Activated T-helper 9 cell treated with anti-CD3 and anti-CD28 coated beads, Interleukin-2, amount 50 U/mL, for 16 hours (primary cell): ENCODE results near the gene TTF2.

Experiments
- DNase-seq: peaks from one replicate; pipeline ENCODE4 v3.0.0-alpha.2; 2020; ENCODE audit warnings: low read depth

TTF2 gene

DNA sequence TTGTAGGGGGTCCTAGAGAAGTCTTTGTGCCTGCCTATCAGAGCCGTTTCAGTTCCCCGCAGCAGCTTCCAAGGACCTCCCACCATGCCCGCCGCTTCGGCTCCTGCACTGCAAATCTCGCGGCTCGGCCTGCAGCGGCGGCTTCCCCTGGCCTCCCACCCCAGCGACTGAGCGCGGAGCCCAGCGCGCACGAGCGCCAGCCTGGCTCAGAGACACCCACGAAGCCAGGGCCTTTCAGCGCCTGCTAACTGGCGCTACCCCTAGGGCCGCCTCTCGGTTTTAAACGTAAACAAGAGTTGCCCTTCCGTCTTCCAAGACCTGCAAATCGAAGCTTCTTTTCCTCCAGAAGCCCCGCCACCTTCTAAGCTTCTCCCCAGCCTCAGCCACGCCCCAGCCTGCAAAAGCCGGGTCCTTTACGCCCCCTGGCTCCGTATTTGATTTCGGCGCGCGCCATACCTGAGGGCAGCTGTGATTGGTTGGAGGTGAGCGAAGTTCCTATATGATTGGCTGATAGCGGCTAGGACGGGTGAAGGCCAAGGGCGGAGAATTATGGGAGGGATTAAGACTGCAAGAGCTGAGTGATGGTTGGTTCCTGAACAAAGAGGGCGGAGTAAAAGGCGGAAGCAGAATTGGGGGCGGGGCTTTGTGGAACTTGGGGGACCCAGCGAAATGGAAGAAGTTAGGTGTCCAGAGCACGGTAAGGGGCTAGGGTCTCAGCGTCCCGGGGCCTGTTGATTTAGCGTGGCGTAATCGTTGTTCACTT is at the start of gene TTF2:
Gene TTF2, plus strand, starts transcription at position 649 of the 763 bp plus-strand sequence. Its CDS starts 21 bp downstream, at position 670.
- DNase-seq: peak; percentile 89

DNA sequence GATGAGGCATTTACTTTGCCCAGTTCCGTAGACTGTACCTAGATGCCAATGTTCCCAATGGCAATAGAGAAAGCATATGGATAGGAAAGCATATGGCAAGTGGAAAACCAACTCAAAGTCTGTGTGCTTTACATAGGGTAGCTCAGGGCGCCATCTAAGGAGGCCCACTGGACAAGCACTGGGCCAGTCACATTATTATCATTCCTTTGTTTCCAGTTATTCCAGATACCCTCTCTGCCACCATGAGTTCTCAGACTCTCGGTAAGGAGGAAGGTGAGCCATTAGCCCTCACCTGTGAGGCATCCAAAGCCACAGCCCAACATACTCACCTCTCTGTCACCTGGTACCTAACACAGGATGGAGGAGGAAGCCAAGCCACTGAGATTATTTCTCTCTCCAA is 48.8 kb upstream of the TTF2 start:
- DNase-seq: no peak

DNA sequence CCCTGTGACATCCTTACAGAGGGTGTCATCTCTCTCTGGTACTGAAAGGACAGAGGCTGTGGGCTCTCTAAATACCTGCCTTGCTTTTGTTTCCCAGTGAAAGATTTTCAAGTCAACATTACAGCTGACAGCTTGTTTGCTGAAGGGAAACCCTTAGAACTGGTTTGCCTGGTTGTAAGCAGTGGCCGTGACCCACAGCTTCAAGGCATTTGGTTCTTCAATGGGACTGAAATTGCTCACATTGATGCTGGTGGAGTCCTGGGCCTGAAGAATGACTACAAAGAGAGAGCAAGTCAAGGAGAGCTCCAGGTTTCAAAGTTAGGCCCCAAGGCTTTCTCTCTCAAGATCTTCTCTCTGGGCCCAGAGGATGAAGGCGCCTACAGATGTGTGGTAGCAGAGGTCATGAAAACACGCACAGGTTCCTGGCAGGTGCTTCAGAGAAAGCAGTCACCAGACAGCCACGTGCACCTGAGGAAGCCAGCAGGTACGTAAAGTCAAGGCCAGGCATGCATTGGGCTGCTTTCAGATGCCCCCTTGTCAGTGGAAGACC is 46.7 kb upstream of the TTF2 start:
- DNase-seq: no peak

DNA sequence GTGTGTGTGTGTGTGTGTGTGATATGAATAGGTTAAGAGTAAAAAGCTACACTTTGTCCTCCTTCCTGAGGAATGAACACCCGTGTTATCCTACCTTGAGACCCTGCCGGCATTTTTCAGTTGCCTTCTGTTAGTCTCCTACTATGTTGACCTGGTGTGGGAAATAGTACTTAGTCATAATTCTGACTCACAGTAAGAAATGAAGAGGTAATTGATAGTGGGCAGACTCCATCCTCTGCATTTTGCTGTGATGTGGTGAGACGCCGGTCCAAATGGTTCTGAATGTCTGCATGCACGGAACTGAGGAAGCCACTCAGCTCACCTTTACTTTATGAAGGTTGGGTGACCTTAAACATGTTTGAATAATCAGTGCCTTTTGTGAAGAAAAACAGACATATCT is 45.9 kb upstream of the TTF2 start:
- DNase-seq: no peak

DNA sequence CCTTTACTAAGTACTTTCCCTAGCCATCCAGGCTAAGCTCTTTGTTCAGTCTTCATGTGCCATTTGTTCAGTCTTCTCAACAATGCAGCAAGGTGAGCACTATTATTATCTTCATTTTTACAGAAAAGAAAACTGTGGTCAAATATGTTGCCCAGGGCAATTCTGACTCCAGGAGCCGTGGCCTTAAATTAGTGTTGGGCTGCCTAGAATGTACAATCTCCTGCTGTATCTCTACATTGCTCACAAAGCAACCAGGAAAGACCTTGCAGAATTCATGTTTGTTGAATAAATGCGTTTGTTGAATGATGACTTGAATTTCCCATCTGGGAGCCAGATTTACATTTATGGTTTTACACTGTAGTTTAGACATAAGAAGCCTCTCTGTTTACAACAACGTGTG is 44.4 kb upstream of the TTF2 start:
- DNase-seq: no peak

DNA sequence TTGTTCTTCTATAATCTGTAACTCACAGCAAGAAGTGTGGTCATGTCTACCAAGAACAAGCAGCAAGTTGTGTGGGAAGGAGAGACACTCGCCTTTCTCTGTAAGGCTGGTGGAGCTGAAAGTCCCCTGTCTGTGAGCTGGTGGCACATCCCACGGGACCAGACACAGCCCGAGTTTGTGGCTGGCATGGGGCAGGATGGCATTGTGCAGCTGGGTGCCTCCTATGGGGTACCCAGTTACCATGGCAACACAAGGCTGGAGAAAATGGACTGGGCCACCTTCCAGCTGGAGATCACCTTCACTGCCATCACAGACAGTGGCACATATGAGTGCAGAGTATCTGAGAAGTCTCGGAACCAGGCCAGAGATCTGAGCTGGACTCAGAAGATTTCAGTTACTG is 43.1 kb upstream of the TTF2 start:
- no peak for DNase-seq

DNA sequence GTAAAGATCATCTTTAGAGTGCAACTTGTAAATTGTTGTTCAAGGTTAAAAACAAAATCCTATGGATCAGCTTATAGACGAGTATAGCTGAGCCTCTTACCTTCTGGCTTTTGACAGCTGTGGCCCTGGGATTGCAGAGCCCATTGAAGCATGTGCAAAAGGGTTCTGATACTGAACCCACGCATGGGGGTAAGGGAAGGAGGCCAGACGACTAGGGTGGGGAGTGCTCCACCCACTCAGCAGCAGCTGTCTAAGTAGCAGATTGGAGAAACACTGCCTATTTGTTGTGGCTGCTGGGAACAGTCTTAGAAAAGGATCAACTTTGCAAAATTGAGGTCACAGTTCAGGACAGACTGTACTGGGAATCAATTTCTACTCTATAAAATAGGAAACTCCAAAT is 42.5 kb upstream of the TTF2 start:
- no peak for DNase-seq

DNA sequence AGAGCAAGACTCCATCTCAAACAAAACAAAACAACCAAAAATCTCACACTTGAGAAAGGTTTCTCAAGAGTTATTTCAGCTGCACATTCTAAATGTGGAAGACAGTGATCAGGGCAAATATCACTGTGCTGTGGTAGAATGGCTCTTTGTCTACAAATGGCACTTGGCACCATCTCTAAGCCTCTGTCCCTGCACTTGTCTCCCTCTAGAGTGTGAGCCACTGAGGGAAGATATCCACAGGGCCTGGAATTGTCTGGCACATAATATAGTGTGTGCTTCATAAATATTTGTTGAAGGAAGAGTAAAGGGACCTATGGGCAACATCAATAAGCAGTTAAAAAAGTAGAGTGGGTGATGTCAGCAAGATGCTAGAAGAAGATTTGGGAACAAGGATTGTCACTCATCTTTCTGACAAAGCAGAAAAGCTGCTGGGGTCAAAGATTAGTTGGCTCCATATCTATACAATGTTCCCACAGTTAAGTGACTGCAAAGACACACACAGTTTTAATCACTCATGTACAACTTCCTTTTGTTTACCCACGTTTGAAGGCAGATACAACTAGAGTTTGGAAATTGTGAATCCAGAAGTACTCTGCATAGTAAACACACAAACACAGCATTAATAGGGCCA is 39.5 kb upstream of the TTF2 start:
- no peak for DNase-seq

GRCh38 chr1:117022114-117022513 is 38.0 kb upstream of the TTF2 start:
- DNase-seq: no peak

- no peak for DNase-seq
These were observed 34.6 kb upstream of the TTF2 start for GRCh38 chr1:117025568-117025967.

- no peak for DNase-seq
These were observed 33.8 kb upstream of the TTF2 start for GRCh38 chr1:117026361-117026760.

GRCh38 chr1:117029685-117030084 is 30.4 kb upstream of the TTF2 start:
- no peak for DNase-seq

GRCh38 chr1:117030271-117030877 is 29.8 kb upstream of the TTF2 start:
- no peak for DNase-seq

GRCh38 chr1:117032266-117032665 is 27.9 kb upstream of the TTF2 start:
- DNase-seq: no peak

DNA sequence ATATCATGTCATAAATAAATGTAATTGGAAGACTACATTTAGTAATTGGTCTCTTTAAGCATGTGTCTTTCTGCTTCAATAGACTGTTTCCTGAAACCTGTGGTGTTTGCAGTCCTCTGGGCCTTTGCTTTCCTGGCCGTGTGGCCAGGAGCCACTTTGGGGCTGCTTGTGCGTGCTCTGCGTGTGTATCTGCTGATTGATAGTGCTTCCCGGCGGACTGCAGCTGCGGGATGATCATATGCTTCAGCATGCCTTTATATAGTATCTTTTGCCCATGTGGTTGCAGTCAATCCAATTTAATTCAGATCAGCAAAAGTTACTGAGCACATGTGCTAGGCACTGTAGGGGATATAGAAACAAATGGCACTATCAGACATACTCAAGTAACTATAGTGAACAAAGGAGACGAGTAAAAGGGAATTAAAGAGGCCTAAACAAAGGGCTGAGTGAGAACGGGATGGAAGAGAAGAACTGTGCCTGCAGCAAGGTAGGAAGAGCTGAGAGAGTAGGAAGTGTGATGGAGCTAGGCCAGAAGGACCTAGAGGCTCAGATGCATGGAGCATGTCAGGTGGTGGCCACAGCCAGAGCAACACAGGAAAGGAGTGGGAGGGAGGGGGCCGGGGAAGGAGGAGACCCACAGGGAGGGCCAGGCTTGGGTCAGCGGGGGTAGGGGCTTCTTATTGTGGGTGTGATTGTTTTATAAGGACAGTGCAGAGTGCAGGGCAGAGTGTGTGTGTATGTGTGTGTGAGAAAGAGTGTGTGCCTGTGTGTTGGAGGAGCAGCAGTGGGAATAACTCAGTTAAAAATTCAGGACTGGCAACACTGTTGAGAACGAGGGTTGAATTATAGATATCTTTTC is 27.2 kb upstream of the TTF2 start:
- DNase-seq: no peak

DNA sequence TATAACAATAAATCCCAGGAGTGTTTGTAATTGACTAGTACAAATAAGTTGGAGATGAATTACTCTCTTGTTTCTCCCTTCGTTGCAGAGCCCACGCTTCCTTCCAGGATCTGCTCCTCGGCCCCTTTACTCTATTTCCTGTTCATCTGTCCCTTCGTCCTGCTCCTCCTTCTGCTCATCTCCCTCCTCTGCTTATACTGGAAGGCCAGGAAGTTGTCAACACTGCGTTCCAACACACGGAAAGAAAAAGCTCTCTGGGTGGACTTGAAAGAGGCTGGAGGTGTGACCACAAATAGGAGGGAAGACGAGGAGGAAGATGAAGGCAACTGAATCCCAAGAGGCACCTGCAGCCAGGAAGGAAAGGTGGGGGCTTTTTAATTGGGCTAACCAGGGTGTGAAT is 26.4 kb upstream of the TTF2 start:
- no peak for DNase-seq

DNA sequence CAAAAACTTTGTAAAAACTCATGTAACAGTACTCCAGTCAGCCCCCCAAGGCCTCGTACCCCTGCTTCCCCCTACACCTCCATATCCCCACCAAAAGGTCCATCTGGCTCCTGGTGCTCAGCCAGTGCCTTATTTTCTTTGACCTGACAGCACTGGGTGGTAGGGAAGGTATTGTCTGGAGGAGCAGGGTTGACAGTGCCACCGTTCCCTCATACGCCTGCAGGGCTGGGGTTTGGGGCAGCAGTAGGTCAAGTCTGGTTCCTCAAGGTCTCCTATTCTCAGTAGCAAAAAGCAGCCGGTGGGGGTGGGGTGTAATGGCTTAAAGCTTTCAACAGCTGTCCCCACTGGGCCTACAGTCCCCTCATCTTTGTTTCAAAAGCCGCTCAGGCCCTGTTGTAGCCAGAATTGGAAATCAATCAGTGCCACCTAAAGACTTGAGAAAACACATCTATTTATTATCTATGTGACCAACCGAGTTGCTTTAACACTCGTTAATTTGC is 25.3 kb upstream of the TTF2 start:
- DNase-seq: no peak

- DNase-seq: no peak
These were observed 24.1 kb upstream of the TTF2 start for GRCh38 chr1:117036018-117036461.

- no peak for DNase-seq
These were observed 22.3 kb upstream of the TTF2 start for GRCh38 chr1:117037802-117038201.

DNA sequence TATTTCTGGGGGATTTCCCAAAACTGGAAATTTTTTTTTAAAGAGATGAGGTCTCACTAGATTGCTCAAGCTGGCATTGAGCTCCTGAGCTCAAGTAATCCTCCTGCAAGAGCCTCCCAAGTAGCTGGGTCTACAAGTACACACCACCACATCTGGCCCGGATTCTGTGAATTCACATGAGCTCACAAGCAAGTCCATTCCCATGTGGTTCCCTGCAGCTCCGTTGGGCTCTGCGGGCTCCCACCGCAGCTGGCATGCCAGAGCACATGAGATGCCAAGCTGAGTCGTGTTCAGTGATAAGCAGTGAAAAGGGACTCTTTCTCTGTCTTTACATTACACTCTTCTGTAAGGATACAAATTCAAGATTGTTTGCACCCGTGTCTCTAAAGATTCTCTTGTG is 21.9 kb upstream of the TTF2 start:
- DNase-seq: no peak

DNA sequence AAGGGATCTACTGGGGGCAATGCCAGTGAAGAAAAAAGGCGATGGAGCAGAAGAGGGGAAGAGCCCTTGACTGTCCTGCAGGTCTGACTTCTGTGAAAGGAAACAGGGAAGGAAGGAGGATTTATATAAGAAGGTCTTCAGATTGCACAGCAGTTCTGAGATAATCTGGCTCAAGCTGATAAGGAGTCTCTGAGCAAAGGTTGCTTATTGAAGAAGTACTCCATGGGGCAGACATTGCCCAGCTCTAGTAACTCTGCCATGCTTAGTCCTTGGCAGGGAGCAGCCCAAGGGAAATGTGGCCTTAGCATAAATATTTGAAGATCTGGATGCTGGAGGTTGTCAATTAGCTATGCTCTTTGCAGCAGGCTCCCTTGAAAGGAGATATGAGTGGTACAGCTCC is 15.9 kb upstream of the TTF2 start:
- no peak for DNase-seq

DNA sequence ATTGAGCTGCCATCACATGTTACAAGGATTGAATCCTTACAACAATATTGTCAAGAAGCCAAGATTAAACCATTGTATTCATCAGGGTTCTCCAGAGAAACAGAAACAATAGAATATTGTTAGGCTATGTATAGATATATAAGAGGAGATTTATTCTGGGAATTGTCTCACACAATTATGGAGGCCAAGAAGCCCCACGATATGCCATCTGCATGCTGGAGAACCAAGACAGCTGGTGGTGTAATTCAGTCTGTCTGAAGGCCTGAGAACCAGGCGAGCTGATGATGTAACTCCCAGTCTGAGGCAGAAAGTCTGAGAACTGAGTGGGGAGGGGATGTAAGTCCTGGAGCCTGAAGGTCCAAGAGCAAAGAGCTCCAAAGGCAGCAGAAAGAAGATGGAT is 14.5 kb upstream of the TTF2 start:
- DNase-seq: no peak
